HepG2 (cell line): ENCODE measurements around the gene SMURF2. TPM values are rescaled to one million over a fixed set of nuclear protein-coding genes. Genes with fewer than 3 reads are reported as not detected.

Experiments used
- GFI1 ChIP-seq: sonication (generic); formaldehyde crosslinking; IDR thresholded peaks from 2 replicates; pipeline ENCODE4 v1.5.0; 2020; ENCODE audit warnings: missing genetic modification reagents, mild to moderate bottlenecking, borderline replicate concordance
- HMGA1 ChIP-seq: sonication (generic); formaldehyde crosslinking; conservative IDR thresholded peaks from 2 replicates; pipeline ENCODE4 v1.4.0; 2020; ENCODE audit warnings: missing genetic modification reagents
- KLF16 ChIP-seq, 2 experiments: sonication (generic) in 1 of 2; formaldehyde crosslinking in 1 of 2; IDR thresholded peaks; 2 replicates each; pipeline versions ENCODE4 v1.6.1 to v1.8.0; 2016 to 2023; ENCODE audit warnings: missing genetic modification reagents in 2 of 2, missing compliant biosample characterization in 1 of 2
- NFE2 ChIP-seq: sonication (generic); formaldehyde crosslinking; IDR thresholded peaks from 2 replicates; pipeline ENCODE4 v1.4.0; 2020; ENCODE audit warnings: missing genetic modification reagents
- PHB2 ChIP-seq: fragments of 450-650 bp; IDR thresholded peaks from 2 replicates; pipeline ENCODE4 v1.6.1; 2018; ENCODE audit not compliant: partially characterized antibody
- PITX1 ChIP-seq: sonication (generic); formaldehyde crosslinking; IDR thresholded peaks from 2 replicates; pipeline ENCODE4 v1.5.1; 2020; ENCODE audit warnings: mild to moderate bottlenecking, missing genetic modification reagents
- SMYD3 ChIP-seq: sonication (generic); formaldehyde crosslinking; IDR thresholded peaks from 2 replicates; pipeline ENCODE4 v1.8.1; 2023; ENCODE audit warnings: mild to moderate bottlenecking, missing genetic modification reagents
- ZNF510 ChIP-seq: sonication (generic); formaldehyde crosslinking; IDR thresholded peaks from 2 replicates; pipeline ENCODE4 v1.4.0; 2020; ENCODE audit warnings: low read depth, mild to moderate bottlenecking, missing genetic modification reagents
- polyA plus RNA-seq, 8 experiments: library from polyadenylated mRNA; depleted of rRNA in 3 of 8; stranded (reverse) in 7 of 8; unstranded in 1 of 8; fragments of >200 nt; fragmentation: Illumina TruSeq in 4 of 8; extraction: Trizol in 4 of 8; gene quantifications; 2 replicates each; pipeline versions ENCODE4 v1.2.1 to v1.2.3, GENCODE V29; 2011 to 2016; ENCODE audit warnings: low read depth in 4 of 8, missing spikeins in 1 of 8, mixed read lengths in 1 of 8; ENCODE audit not compliant: insufficient read depth in 1 of 8
- total RNA-seq, 5 experiments: library from RNA; depleted of rRNA; stranded (reverse); fragments of >200 nt; fragmentation: Illumina TruSeq; extraction: Trizol; gene quantifications; 2 replicates each; pipeline ENCODE4 v1.2.3, GENCODE V29; 2016; ENCODE audit warnings: low read depth in 1 of 5
- TF ChIP-seq, protein P1 (sequence below): sonication (generic); formaldehyde crosslinking; IDR thresholded peaks from 2 replicates; pipeline ENCODE4 v1.5.0; 2020; ENCODE audit warnings: missing genetic modification reagents
- TF ChIP-seq, protein P2 (sequence below): sonication (generic); formaldehyde crosslinking; IDR thresholded peaks from 2 replicates; pipeline ENCODE4 v1.8.1; 2022; ENCODE audit warnings: low read depth, mild to moderate bottlenecking, missing genetic modification reagents
- TF ChIP-seq, protein P3 (sequence below): sonication (generic); formaldehyde crosslinking; IDR thresholded peaks from 2 replicates; pipeline ENCODE4 v1.5.0; 2020; ENCODE audit warnings: mild to moderate bottlenecking, missing genetic modification reagents
- TF ChIP-seq, protein P4 (sequence below): sonication (generic); formaldehyde crosslinking; IDR thresholded peaks from 2 replicates; pipeline ENCODE4 v1.5.0; 2020; ENCODE audit warnings: missing genetic modification reagents

The SMURF2 gene
- total and polyA plus RNA-seq, 2 of the 13 experiments (the other 11 are each of a cell fraction or from before 2014, with no cell fraction given) = 14.9 to 24.3 TPM

DNA sequence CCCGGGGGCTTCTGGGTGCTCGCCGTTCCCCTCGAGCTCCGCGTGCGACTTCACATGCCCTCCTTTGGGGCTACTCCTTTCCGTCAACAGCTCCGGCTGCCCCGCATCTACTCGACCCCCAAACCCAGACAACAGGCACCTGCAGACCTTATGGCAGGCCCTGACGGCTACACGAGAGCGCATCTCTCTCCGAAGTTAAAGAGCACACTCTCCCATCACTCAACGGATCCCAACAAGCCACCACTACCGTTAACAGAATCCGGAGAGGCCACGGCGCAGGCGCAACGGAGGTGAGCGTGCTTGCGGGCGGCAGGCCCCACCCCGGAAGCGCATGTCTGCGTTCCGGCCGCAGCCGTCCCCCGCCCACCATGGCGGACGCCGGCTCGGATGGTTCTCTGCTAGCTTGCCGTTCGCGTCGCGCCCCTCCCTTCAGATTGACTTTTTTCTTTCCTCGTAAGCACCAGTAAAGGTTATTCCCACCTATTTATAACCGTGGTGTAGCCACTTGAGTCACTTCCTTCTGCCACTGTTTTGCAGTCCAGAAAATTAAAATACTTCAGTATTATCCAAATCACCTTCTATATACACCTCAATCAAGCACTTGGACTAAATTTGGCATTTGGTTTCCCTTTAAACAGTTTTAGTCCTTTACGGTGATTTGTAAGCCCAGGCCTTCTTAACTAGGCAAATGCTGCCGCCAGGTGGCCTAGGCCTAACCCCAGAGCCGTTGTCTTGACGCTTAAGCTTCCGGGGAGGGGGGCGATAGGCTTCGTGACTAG is 165.1 kb downstream of the SMURF2 start, which contains the start of gene POLG2 (continued):
- TF ChIP-seq, protein P1, sequence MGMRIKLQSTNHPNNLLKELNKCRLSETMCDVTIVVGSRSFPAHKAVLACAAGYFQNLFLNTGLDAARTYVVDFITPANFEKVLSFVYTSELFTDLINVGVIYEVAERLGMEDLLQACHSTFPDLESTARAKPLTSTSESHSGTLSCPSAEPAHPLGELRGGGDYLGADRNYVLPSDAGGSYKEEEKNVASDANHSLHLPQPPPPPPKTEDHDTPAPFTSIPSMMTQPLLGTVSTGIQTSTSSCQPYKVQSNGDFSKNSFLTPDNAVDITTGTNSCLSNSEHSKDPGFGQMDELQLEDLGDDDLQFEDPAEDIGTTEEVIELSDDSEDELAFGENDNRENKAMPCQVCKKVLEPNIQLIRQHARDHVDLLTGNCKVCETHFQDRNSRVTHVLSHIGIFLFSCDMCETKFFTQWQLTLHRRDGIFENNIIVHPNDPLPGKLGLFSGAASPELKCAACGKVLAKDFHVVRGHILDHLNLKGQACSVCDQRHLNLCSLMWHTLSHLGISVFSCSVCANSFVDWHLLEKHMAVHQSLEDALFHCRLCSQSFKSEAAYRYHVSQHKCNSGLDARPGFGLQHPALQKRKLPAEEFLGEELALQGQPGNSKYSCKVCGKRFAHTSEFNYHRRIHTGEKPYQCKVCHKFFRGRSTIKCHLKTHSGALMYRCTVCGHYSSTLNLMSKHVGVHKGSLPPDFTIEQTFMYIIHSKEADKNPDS (CRISPR knock-in tag) = no peak
- TF ChIP-seq, protein P2, sequence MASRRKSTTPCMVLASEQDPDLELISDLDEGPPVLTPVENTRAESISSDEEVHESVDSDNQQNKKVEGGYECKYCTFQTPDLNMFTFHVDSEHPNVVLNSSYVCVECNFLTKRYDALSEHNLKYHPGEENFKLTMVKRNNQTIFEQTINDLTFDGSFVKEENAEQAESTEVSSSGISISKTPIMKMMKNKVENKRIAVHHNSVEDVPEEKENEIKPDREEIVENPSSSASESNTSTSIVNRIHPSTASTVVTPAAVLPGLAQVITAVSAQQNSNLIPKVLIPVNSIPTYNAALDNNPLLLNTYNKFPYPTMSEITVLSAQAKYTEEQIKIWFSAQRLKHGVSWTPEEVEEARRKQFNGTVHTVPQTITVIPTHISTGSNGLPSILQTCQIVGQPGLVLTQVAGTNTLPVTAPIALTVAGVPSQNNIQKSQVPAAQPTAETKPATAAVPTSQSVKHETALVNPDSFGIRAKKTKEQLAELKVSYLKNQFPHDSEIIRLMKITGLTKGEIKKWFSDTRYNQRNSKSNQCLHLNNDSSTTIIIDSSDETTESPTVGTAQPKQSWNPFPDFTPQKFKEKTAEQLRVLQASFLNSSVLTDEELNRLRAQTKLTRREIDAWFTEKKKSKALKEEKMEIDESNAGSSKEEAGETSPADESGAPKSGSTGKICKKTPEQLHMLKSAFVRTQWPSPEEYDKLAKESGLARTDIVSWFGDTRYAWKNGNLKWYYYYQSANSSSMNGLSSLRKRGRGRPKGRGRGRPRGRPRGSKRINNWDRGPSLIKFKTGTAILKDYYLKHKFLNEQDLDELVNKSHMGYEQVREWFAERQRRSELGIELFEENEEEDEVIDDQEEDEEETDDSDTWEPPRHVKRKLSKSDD (CRISPR knock-in tag) = peak; percentile 94
- TF ChIP-seq SMYD3 (peak; percentile 95; the same call in 1 of the 2 replicates), PITX1 (CRISPR knock-in tag) (no peak; the same call in 1 of the 2 replicates), PHB2 (no peak), HMGA1 (CRISPR knock-in tag) (no peak), ZNF510 (peak; percentile 91; the same call in 1 of the 2 replicates), KLF16 (CRISPR knock-in tag; IDR thresholded peaks at IDR 0.05) (peak in 1 of 2 experiments; percentile 84; a peak in 1 of 4 replicates), NFE2 (CRISPR knock-in tag) (no peak), GFI1 (CRISPR knock-in tag) (peak; percentile 52; the same call in 1 of the 2 replicates)
- TF ChIP-seq, protein P3, sequence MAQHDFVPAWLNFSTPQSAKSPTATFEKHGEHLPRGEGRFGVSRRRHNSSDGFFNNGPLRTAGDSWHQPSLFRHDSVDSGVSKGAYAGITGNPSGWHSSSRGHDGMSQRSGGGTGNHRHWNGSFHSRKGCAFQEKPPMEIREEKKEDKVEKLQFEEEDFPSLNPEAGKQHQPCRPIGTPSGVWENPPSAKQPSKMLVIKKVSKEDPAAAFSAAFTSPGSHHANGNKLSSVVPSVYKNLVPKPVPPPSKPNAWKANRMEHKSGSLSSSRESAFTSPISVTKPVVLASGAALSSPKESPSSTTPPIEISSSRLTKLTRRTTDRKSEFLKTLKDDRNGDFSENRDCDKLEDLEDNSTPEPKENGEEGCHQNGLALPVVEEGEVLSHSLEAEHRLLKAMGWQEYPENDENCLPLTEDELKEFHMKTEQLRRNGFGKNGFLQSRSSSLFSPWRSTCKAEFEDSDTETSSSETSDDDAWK (CRISPR knock-in tag) = no peak
- TF ChIP-seq, protein P4, sequence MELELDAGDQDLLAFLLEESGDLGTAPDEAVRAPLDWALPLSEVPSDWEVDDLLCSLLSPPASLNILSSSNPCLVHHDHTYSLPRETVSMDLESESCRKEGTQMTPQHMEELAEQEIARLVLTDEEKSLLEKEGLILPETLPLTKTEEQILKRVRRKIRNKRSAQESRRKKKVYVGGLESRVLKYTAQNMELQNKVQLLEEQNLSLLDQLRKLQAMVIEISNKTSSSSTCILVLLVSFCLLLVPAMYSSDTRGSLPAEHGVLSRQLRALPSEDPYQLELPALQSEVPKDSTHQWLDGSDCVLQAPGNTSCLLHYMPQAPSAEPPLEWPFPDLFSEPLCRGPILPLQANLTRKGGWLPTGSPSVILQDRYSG (CRISPR knock-in tag) = no peak
